Neural cell (in vitro differentiated cells): ENCODE results near the gene HSD17B8. TPM values are rescaled to one million over a fixed set of nuclear protein-coding genes. Genes with fewer than 3 reads are reported as not detected.

ENCODE experiments used
- H2AFZ ChIP-seq: fragments of 200-600, 300-800 bp; sonication (generic), shearing (Covaris generic); 2 replicates; pipeline ENCODE4 v1.6.0; 2014; ENCODE audit warnings: low read depth, mild to moderate bottlenecking, antibody characterized with exemption, low read length, moderate library complexity
- H3F3A ChIP-seq: fragments of 200-600 bp; shearing (Covaris generic); 2 replicates; pipeline ENCODE4 v1.6.1; 2016; ENCODE audit warnings: mild to moderate bottlenecking, moderate library complexity, mixed read lengths, antibody characterized with exemption, low read length; ENCODE audit not compliant: insufficient read depth, poor library complexity, severe bottlenecking
- H3K27ac ChIP-seq: fragments of 200-600, 300-800 bp; sonication (generic), shearing (Covaris generic); 2 replicates; pipeline ENCODE4 v1.5.1; 2014; ENCODE audit warnings: mild to moderate bottlenecking, low read length, moderate library complexity
- H3K27me3 ChIP-seq: fragments of 300-800, 200-600 bp; sonication (generic), shearing (Covaris generic); 2 replicates; pipeline ENCODE4 v1.6.0; 2014; ENCODE audit warnings: mild to moderate bottlenecking, low read depth, low read length, moderate library complexity; ENCODE audit not compliant: insufficient read depth
- H3K36me3 ChIP-seq: fragments of 300-800, 200-600 bp; sonication (generic), shearing (Covaris generic); 2 replicates; pipeline ENCODE4 v1.5.1; 2014; ENCODE audit warnings: mild to moderate bottlenecking, antibody characterized with exemption, low read length, moderate library complexity; ENCODE audit not compliant: insufficient read depth
- H3K4me2 ChIP-seq: fragments of 300-800, 200-600 bp; sonication (generic), shearing (Covaris generic); 2 replicates; pipeline ENCODE4 v1.6.0; 2014; ENCODE audit warnings: mild to moderate bottlenecking, low read length
- H3K4me3 ChIP-seq: fragments of 300-800, 200-600 bp; sonication (generic), shearing (Covaris generic); 2 replicates; pipeline ENCODE4 v1.5.1; 2014; ENCODE audit warnings: mild to moderate bottlenecking, low read length, moderate library complexity
- H3K79me2 ChIP-seq: fragments of 200-600 bp; shearing (Covaris generic); replicated peaks from 2 replicates; pipeline ENCODE4 v1.6.0; 2014; ENCODE audit warnings: mild to moderate bottlenecking, low read length, moderate library complexity; ENCODE audit not compliant: insufficient read depth
- H3K9ac ChIP-seq: fragments of 300-800, 200-600 bp; sonication (generic), shearing (Covaris generic); 2 replicates; pipeline ENCODE4 v1.6.1; 2016; ENCODE audit warnings: mild to moderate bottlenecking, low read length, mixed read lengths
- H3K9me2 ChIP-seq: fragments of 200-600 bp; shearing (Covaris generic); 2 replicates; pipeline ENCODE4 v1.6.1; 2016; ENCODE audit warnings: mild to moderate bottlenecking, low read length, mixed read lengths; ENCODE audit not compliant: insufficient read depth
- H3K9me3 ChIP-seq: fragments of 200-600, 300-800 bp; sonication (generic), shearing (Covaris generic); 2 replicates; pipeline ENCODE4 v1.6.1; 2016; ENCODE audit warnings: mild to moderate bottlenecking, mixed run types, low read length, moderate library complexity, mixed read lengths
- H4K20me1 ChIP-seq: fragments of 200-600 bp; shearing (Covaris generic); 2 replicates; pipeline ENCODE4 v1.6.1; 2016; ENCODE audit warnings: mild to moderate bottlenecking, mixed run types; ENCODE audit not compliant: insufficient read depth
- CTCF ChIP-seq: fragments of 450-650 bp; IDR thresholded peaks from 2 replicates; pipeline ENCODE4 v1.5.1; 2014; ENCODE audit warnings: antibody characterized with exemption, mild to moderate bottlenecking, moderate library complexity; ENCODE audit not compliant: poor library complexity, severe bottlenecking
- EP300 ChIP-seq: fragments of 450-650 bp; conservative IDR thresholded peaks from 2 replicates; pipeline ENCODE4 v1.6.1; 2014; ENCODE audit warnings: antibody characterized with exemption, mild to moderate bottlenecking, moderate library complexity; ENCODE audit not compliant: poor library complexity, severe bottlenecking
- EZH2 ChIP-seq: fragments of 200-600, 300-800 bp; shearing (Covaris generic), sonication (generic); IDR thresholded peaks from 2 replicates; pipeline ENCODE4 v1.6.1; 2014; ENCODE audit warnings: antibody characterized with exemption, low read length, borderline replicate concordance, mild to moderate bottlenecking; ENCODE audit not compliant: insufficient read depth, poor library complexity, severe bottlenecking
- MXI1 ChIP-seq: fragments of 450-650 bp; conservative IDR thresholded peaks from 2 replicates; pipeline ENCODE4 v1.6.1; 2014; ENCODE audit warnings: antibody characterized with exemption, mild to moderate bottlenecking; ENCODE audit not compliant: poor library complexity, severe bottlenecking
- POLR2AphosphoS5 ChIP-seq: IDR thresholded peaks from 2 replicates; pipeline ENCODE4 v1.6.1; 2012
- RAD21 ChIP-seq: fragments of 450-650 bp; conservative IDR thresholded peaks from 2 replicates; pipeline ENCODE4 v1.6.1; 2014; ENCODE audit warnings: antibody characterized with exemption, mild to moderate bottlenecking, moderate library complexity
- REST ChIP-seq: IDR thresholded peaks from 2 replicates; pipeline ENCODE4 v1.6.1; 2012; ENCODE audit warnings: borderline replicate concordance
- SMC3 ChIP-seq: fragments of 450-650 bp; conservative IDR thresholded peaks from 2 replicates; pipeline ENCODE4 v1.6.1; 2014; ENCODE audit warnings: antibody characterized with exemption, mild to moderate bottlenecking, moderate library complexity; ENCODE audit not compliant: poor library complexity
- TAF1 ChIP-seq: IDR thresholded peaks from 2 replicates; pipeline ENCODE4 v1.6.1; 2012; ENCODE audit warnings: low read depth
- polyA plus RNA-seq: library from polyadenylated mRNA; depleted of rRNA; stranded (reverse); fragments of >200 nt; gene quantifications from 2 replicates; pipeline ENCODE4 v1.2.3, GENCODE V29; 2014

The HSD17B8 gene
- polyA plus RNA-seq, 1 donor from 2014 or later, result 7.3 TPM

GRCh38 chr6:33250731-33251130 lies 46.3 kb downstream of the HSD17B8 start:
- Histone ChIP-seq H3K9ac (no peak overlapping the region), H3K4me3 (no peak overlapping the region), H3K27ac (no peak overlapping the region), H2AFZ (no peak overlapping the region), H3F3A (peaks cover 5% of the 10 kb centered on the region), H3K27me3 (no peaks in the 10 kb centered on the region), H3K79me2 (no peaks in the 10 kb centered on the region), H3K9me2 (no peaks in the 10 kb centered on the region), H3K9me3 (no peaks in the 10 kb centered on the region), H3K36me3 (no peaks in the 10 kb centered on the region), H3K4me2 (no peak overlapping the region), H4K20me1 (no peaks in the 10 kb centered on the region)
- TF ChIP-seq POLR2AphosphoS5, result no peak
- TF ChIP-seq RAD21, result no peak
- no peak for TF ChIP-seq REST
- no peak for TF ChIP-seq EP300
- no peak for TF ChIP-seq SMC3
- no peak for TF ChIP-seq EZH2

- no peaks in the 10 kb centered on the region for H3K9me2 ChIP-seq
- no peaks in the 10 kb centered on the region for H3K9me3 ChIP-seq
- H3K27ac ChIP-seq, result no peak overlapping the region
- H3K79me2 ChIP-seq, result no peaks in the 10 kb centered on the region
- TF ChIP-seq MXI1, result no peak
- TF ChIP-seq CTCF, result no peak
- no peak for TF ChIP-seq SMC3
- TF ChIP-seq POLR2AphosphoS5, result no peak
- no peak for TF ChIP-seq REST
- no peak for TF ChIP-seq EP300
- TF ChIP-seq RAD21, result no peak
- no peak for TF ChIP-seq TAF1
- TF ChIP-seq EZH2, result no peak
- H3K9ac ChIP-seq, result no peak overlapping the region
- no peaks in the 10 kb centered on the region for H3K36me3 ChIP-seq
- H3K4me3 ChIP-seq, result no peak overlapping the region
- no peak overlapping the region for H3K4me2 ChIP-seq
- peaks cover 5% of the 10 kb centered on the region for H3F3A ChIP-seq
- no peak overlapping the region for H2AFZ ChIP-seq
- H3K27me3 ChIP-seq, result no peaks in the 10 kb centered on the region
- H4K20me1 ChIP-seq, result no peaks in the 10 kb centered on the region
Measured at GRCh38 chr6:33251395-33252012, 47.0 kb downstream of the HSD17B8 start.
